Measurements from ENCODE around the gene BCAR3.

DNA sequence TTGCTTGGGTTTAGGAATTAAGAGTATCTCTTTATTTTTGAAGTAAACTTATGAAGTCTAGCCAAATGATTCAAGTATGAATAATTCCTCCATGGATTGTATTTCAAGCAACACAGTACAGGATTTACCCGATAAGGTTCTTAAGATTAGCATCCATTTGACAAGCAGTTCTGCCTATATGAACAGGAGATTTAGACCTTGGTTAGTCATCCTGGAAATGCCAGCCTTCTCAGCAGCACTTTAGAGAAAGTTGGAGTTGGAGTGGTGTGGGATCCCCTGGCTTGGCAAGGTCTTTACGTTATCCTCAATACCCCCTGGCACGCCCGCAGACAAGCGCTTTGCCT is 1.6 kb downstream of the BCAR3 start:
- TF ChIP-seq POLR2A (IDR thresholded peaks at IDR 0.05; ENCODE audit: low read length) (no peak), SMC3 (IDR thresholded peaks at IDR 0.05) (no peak), JUN (IDR thresholded peaks at IDR 0.05) (no peak), REST (IDR thresholded peaks at IDR 0.05) (no peak), EP300 (IDR thresholded peaks at IDR 0.05) (no peak), CTCF (IDR thresholded peaks at IDR 0.05) (no peak), ESRRA (IDR thresholded peaks at IDR 0.05; ENCODE audit: borderline replicate concordance, low read length) (no peak)
- TF ChIP-seq, protein P1, sequence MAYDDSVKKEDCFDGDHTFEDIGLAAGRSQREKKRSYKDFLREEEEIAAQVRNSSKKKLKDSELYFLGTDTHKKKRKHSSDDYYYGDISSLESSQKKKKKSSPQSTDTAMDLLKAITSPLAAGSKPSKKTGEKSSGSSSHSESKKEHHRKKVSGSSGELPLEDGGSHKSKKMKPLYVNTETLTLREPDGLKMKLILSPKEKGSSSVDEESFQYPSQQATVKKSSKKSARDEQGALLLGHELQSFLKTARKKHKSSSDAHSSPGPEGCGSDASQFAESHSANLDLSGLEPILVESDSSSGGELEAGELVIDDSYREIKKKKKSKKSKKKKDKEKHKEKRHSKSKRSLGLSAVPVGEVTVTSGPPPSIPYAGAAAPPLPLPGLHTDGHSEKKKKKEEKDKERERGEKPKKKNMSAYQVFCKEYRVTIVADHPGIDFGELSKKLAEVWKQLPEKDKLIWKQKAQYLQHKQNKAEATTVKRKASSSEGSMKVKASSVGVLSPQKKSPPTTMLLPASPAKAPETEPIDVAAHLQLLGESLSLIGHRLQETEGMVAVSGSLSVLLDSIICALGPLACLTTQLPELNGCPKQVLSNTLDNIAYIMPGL (CRISPR knock-in tag; IDR thresholded peaks at IDR 0.05; ENCODE audit: borderline replicate concordance), result no peak

Measured in A549 (cell line).